T-helper 1 cell treated with Interleukin-12 subunit alpha and Interleukin-12 subunit beta and Interleukin-4 antibody, amounts not matched to agents 30 μg/mL and 1 μg/mL, for 36 hours (primary cell): ENCODE data around the gene DUS1L.

Source experiments
- H3K27ac Mint-ChIP-seq: one replicate; pipeline ENCODE4 v1.8.0; 2021; ENCODE audit warnings: mild to moderate bottlenecking, mixed read lengths
- H3K27me3 Mint-ChIP-seq: one replicate; pipeline ENCODE4 v1.8.0; 2021; ENCODE audit warnings: low read depth, mixed read lengths
- H3K36me3 Mint-ChIP-seq: one replicate; pipeline ENCODE4 v1.8.0; 2021; ENCODE audit warnings: low read depth, mixed read lengths
- H3K4me1 Mint-ChIP-seq: one replicate; pipeline ENCODE4 v1.8.0; 2021; ENCODE audit warnings: low read depth, mixed read lengths
- H3K4me3 Mint-ChIP-seq: one replicate; pipeline ENCODE4 v1.8.0; 2021; ENCODE audit warnings: mild to moderate bottlenecking, moderate library complexity, mixed read lengths
- H3K9me3 Mint-ChIP-seq: one replicate; pipeline ENCODE4 v1.8.0; 2021; ENCODE audit warnings: mixed read lengths

The DUS1L gene

GRCh38 chr17:82011617-82012187 is 53.9 kb downstream of the DUS1L start:
- no peak overlapping the region for H3K27ac Mint-ChIP-seq
- no peaks in the 10 kb centered on the region for H3K4me1 Mint-ChIP-seq
- H3K36me3 Mint-ChIP-seq = no peaks in the 10 kb centered on the region
- H3K4me3 Mint-ChIP-seq = no peak overlapping the region
- H3K9me3 Mint-ChIP-seq = no peaks in the 10 kb centered on the region
- H3K27me3 Mint-ChIP-seq = no peaks in the 10 kb centered on the region

GRCh38 chr17:82010575-82011525 is 54.8 kb downstream of the DUS1L start:
- no peak overlapping the region for H3K27ac Mint-ChIP-seq
- no peaks in the 10 kb centered on the region for H3K27me3 Mint-ChIP-seq
- H3K4me3 Mint-ChIP-seq = no peak overlapping the region
- no peaks in the 10 kb centered on the region for H3K9me3 Mint-ChIP-seq
- no peaks in the 10 kb centered on the region for H3K4me1 Mint-ChIP-seq
- H3K36me3 Mint-ChIP-seq = no peaks in the 10 kb centered on the region

- H3K27ac Mint-ChIP-seq = no peak overlapping the region
- H3K9me3 Mint-ChIP-seq = no peaks in the 10 kb centered on the region
- no peaks in the 10 kb centered on the region for H3K36me3 Mint-ChIP-seq
- H3K27me3 Mint-ChIP-seq = no peaks in the 10 kb centered on the region
- H3K4me3 Mint-ChIP-seq = no peak overlapping the region
- no peaks in the 10 kb centered on the region for H3K4me1 Mint-ChIP-seq
These were observed 56.2 kb downstream of the DUS1L start for GRCh38 chr17:82009413-82009812.

- H3K27me3 Mint-ChIP-seq = no peaks in the 10 kb centered on the region
- H3K27ac Mint-ChIP-seq = no peak overlapping the region
- H3K9me3 Mint-ChIP-seq = no peaks in the 10 kb centered on the region
- no peaks in the 10 kb centered on the region for H3K4me1 Mint-ChIP-seq
- no peaks in the 10 kb centered on the region for H3K36me3 Mint-ChIP-seq
- H3K4me3 Mint-ChIP-seq = no peak overlapping the region
These were observed 56.6 kb downstream of the DUS1L start for GRCh38 chr17:82008941-82009405.

- Mint-ChIP-seq H3K36me3 (no peaks in the 10 kb centered on the region), H3K4me3 (no peak overlapping the region), H3K27ac (no peak overlapping the region), H3K9me3 (no peaks in the 10 kb centered on the region), H3K4me1 (no peaks in the 10 kb centered on the region), H3K27me3 (no peaks in the 10 kb centered on the region)
These were observed 57.2 kb downstream of the DUS1L start for GRCh38 chr17:82008258-82008940.
